Fibroblast of lung (primary cell): ENCODE measurements around the gene TDP1.

Experiments used
- CTCF ChIP-seq, 2 donors: IDR thresholded peaks in 1 of 2; conservative IDR thresholded peaks in 1 of 2; 1 replicate in 1 of 2; 2 replicates in 1 of 2; pipeline ENCODE4 v1.5.1; 2011 to 2012; ENCODE audit warnings: low read length in 2 of 2, control low read depth in 1 of 2, inconsistent platforms in 1 of 2, low read depth in 1 of 2, mild to moderate bottlenecking in 1 of 2
- EZH2 ChIP-seq: IDR thresholded peaks from 2 replicates; pipeline ENCODE4 v1.5.1; 2012; ENCODE audit warnings: low read length, control low read depth, mild to moderate bottlenecking; ENCODE audit errors: missing control alignments

- TF ChIP-seq EZH2: no peak
- no peak for TF ChIP-seq CTCF (conservative IDR thresholded peaks at IDR 0.05 in 1 of 2, IDR thresholded peaks at IDR 0.05 in 1 of 2; ENCODE audit: low read depth in 1 of 2, low read length in 2 of 2)
Measured at GRCh38 chr14:90072350-90072749, 116.6 kb downstream of the TDP1 start.
